Fibroblast of peridontal ligament (primary cell): ENCODE measurements around the gene RSRC2.
A peak's percentile ranks its signal among the peaks of the same experiment; 100 is the strongest.
"Not testable (repeated sequence)": the region's sequence is repeated elsewhere in the genome, so short reads cannot be mapped to it uniquely, and the experiment has no call there.

ENCODE experiments used
- DNase-seq: peaks from one replicate; pipeline ENCODE4 v3.0.0-alpha.2; 2010; ENCODE audit errors: extremely low read depth

The RSRC2 gene

GRCh38 chr12:122486805-122487426, 39.8 kb downstream of the RSRC2 start:
- DNase-seq, result no peak

- DNase-seq, result peak; percentile 66
Measured at GRCh38 chr12:122486360-122486759, 40.4 kb downstream of the RSRC2 start.

- DNase-seq, result not testable (repeated sequence)
Measured at GRCh38 chr12:122484385-122484784, 42.4 kb downstream of the RSRC2 start.

- DNase-seq, result no peak
Measured at GRCh38 chr12:122483969-122484368, 42.8 kb downstream of the RSRC2 start.

DNA sequence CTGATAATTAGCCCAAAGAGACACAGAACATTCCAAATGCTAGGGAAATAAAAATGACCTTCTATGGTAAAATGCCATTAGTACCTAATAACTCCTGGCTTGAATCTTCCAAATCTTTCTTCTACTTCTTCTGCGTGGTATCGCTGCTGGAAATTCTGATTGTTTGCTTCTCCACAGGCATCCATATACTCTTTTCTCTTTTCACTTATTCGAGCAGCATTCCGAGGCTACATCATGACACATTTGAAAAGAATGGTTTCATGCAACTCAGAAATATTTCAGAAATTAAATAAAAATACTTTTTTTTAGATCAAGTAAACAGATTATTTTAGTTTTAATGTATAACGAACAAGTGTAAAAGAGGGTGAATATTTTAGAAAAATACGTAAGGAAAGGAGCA, 44.9 kb downstream of the RSRC2 start:
- DNase-seq, result no peak

GRCh38 chr12:122480753-122481152, 46.0 kb downstream of the RSRC2 start:
- DNase-seq, result no peak

GRCh38 chr12:122474324-122474716, 52.4 kb downstream of the RSRC2 start:
- no peak for DNase-seq

DNA sequence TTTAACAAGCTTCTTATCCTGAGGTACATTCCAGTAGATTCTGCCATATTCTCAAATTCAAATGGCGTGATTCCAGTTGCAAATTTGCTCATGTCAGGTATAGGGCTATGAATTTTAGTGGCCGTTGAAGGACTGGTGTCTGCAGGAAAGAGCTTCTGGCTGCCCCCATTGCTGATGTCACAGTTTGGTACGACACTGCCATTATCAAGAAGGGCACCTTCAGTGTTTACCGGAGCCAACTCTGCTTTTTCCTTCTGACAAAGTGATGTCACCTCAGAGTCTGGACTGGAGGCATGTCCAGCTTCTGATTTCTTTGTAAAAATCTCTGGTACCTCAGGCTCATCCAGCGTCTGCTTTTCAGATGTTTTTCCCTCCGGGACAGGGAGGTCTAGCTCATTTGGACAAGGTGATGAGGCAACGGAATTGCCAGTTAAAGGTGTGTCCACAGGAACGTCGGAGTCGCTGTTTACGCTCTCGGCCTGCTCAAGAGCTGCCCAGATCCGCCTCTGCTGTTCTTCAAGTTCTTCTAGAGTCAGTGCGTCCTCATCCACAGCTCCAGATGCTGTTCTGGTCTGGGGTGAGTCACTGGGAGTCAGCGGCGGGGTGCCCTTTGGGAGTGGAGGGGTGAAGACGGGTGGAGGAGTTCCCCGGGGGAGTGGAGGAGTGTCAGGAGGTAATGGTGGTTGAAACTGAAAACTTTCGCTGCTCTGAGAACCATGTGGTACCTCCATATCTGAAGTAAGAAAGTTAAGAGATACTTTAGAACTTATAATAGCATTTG, 53.0 kb downstream of the RSRC2 start:
- DNase-seq, result no peak

- peak; percentile 92 for DNase-seq
Measured at GRCh38 chr12:122471324-122472226, 55.2 kb downstream of the RSRC2 start.

- DNase-seq, result not testable (repeated sequence)
Measured at GRCh38 chr12:122470576-122470975, 56.2 kb downstream of the RSRC2 start.

- DNase-seq, result not testable (repeated sequence)
Measured at GRCh38 chr12:122469856-122470255, 56.9 kb downstream of the RSRC2 start.

DNA sequence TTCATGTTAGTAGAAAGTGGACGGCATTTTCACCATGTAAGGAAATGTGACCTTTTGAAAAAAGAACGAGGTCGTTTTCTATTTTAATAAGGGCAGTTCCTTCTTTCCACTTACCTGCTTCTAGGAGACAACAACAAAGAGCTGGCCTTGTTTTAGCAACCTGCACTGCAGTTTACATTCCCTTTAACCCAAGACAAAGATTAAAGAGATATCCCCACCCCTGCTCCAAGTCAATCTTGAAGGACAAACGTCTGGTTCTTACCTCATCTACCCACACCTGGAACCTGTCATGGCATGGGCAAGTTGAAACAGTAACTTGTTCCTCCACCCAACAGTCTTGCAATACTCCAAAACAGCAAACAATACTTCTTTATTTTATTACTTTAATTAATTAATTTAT, 58.8 kb downstream of the RSRC2 start:
- no peak for DNase-seq

- DNase-seq, result peak; percentile 99
Measured at GRCh38 chr12:122464317-122465042, 62.3 kb downstream of the RSRC2 start.

DNA sequence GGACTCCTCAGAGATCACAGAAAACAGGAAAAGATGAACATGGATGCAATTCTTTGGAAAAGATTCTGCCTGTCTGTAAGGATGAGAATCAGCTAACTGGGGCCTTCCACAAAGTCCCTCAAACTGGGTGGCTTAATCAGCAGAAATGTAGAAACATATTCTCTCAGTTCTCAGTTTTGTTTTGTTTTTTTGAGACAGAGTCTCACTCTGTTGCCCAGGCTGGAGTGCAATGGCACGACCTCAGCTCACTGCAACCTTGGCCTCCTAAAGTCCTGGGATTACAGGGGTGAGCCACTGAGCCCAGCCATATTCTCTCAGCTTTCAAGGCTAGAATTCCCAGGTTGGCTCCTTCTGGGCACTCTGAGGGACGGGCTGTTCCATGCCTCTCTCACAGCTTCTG, 66.1 kb downstream of the RSRC2 start:
- no peak for DNase-seq

DNA sequence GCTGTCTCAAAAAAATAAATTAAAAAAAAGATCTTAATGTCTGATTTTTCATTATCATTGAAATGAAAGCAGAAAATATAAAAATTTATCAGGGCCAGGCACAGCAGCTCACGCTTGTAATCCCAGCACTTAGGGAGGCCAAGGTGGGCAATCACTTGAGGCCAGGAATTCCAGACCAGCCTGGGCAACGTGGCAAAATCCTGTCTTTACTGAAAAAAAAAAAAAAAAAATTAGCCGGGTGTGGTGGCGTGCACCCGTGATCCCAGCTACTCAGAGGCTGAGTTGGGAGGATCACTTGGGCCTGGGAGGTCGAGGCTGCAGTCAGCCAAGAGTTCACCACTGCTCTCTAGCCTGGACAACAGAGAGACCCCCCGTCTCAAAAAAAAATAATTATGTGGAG, 66.7 kb downstream of the RSRC2 start:
- no peak for DNase-seq

GRCh38 chr12:122459211-122459610, 67.5 kb downstream of the RSRC2 start:
- DNase-seq, result peak; percentile 35

GRCh38 chr12:122458105-122459035, 68.4 kb downstream of the RSRC2 start:
- no peak for DNase-seq

- no peak for DNase-seq
Measured at GRCh38 chr12:122457627-122458026, 69.1 kb downstream of the RSRC2 start.

GRCh38 chr12:122454739-122455138, 72.0 kb downstream of the RSRC2 start:
- no peak for DNase-seq

- no peak for DNase-seq
Measured at GRCh38 chr12:122454250-122454721, 72.5 kb downstream of the RSRC2 start.
